Hepatic stellate cell (primary cell): ENCODE data around the gene ZNF680.
"Not testable (repeated sequence)": the region's sequence is repeated elsewhere in the genome, so short reads cannot be mapped to it uniquely, and the experiment has no call there.

Source experiments
- DNase-seq: peaks from one replicate; pipeline ENCODE4 v3.0.0; 2011; ENCODE audit warnings: low spot score

The ZNF680 gene

GRCh38 chr7:64562626-64563278 lies at the start of gene ZNF680:
TSS of gene ZNF680 (minus strand) at chr7:64563071. CDS start at chr7:64562954, 117 bp downstream.
- peak; percentile 93 for DNase-seq

- no peak for DNase-seq
These were observed 49.6 kb upstream of the ZNF680 start for GRCh38 chr7:64612452-64612851.

DNA sequence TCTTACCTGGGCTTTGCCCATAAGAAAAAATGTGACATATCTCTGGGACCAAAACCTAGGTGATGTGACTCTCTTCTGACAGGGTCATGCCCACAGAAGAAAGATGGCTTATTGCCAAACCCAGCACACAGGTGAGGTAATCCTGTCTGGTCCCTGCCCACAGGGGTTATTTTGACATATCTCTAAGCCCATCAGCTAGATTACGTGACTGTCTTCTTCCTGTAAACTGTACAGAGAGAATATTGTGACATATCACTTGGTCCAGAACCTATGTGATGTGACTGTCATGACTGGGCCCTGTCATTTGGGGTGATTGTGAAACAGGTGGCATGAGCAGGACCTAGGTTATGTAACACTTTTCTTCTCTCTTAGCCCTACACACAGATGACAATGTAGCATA lies 48.8 kb upstream of the ZNF680 start:
- no peak for DNase-seq

DNA sequence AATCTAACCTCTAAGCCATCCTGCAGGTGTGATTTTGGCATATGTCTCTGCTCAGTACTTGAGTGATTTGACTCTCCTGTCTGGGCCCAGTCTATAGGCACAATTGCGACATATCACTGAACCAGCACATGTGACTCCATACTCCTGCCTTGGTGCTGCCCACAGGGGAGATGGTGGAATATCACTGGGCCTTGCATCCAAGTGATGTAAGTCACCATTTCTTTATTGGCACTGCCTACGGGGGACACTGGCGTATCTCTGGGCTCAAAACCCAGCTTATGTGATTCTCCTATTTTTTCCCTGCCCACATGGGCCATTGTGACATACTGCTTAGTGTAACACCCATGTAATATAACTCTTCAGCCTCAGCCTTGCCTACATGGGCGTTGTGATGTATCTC lies 48.1 kb upstream of the ZNF680 start:
- DNase-seq, result no peak

GRCh38 chr7:64608116-64608910 lies 45.4 kb upstream of the ZNF680 start:
- no peak for DNase-seq

- no peak for DNase-seq
These were observed 43.5 kb upstream of the ZNF680 start for GRCh38 chr7:64606385-64606784.

GRCh38 chr7:64603271-64603670 lies 40.4 kb upstream of the ZNF680 start:
- DNase-seq, result no peak

- DNase-seq, result no peak
These were observed 39.6 kb upstream of the ZNF680 start for GRCh38 chr7:64602518-64602917.

DNA sequence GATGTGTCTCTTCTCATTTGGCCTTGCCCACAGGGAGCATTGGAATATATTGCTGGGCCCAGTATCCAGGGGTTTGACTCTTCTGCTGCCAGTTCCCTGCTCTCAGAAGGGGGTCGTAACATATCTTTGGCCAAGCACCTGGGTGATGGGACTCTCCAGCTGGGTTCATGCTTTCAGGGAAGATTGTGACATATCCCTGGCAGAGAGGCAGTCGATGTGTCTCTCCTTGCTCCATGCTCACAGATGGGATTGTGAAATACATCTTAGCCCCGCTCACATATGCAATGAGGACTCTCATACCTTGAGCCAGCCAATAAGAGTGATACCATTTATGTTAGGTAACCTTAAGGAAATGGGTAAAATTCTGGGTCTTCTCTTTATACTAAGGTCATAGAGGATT lies 39.2 kb upstream of the ZNF680 start:
- DNase-seq, result no peak

GRCh38 chr7:64599359-64599758 lies 36.5 kb upstream of the ZNF680 start:
- DNase-seq, result no peak

DNA sequence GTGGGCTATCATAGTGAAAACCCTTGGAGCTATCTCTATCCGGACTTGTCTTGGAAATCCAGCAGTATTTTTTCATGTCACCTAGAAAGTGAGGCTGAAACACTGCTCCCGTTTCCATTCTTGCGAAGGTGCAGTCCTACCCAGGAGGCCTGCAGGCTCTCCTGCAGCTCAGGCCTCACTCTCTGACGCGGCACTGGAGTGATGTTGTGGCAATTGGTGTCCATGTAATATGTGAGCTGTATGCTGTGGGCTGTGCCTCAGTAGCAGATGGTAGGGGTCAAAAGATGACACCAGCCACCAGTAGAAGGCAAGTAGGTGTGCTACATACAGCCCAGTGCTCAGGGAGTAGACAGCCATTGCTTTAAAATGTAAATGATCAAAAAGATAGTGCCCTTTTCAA lies 28.1 kb upstream of the ZNF680 start:
- DNase-seq, result no peak

DNA sequence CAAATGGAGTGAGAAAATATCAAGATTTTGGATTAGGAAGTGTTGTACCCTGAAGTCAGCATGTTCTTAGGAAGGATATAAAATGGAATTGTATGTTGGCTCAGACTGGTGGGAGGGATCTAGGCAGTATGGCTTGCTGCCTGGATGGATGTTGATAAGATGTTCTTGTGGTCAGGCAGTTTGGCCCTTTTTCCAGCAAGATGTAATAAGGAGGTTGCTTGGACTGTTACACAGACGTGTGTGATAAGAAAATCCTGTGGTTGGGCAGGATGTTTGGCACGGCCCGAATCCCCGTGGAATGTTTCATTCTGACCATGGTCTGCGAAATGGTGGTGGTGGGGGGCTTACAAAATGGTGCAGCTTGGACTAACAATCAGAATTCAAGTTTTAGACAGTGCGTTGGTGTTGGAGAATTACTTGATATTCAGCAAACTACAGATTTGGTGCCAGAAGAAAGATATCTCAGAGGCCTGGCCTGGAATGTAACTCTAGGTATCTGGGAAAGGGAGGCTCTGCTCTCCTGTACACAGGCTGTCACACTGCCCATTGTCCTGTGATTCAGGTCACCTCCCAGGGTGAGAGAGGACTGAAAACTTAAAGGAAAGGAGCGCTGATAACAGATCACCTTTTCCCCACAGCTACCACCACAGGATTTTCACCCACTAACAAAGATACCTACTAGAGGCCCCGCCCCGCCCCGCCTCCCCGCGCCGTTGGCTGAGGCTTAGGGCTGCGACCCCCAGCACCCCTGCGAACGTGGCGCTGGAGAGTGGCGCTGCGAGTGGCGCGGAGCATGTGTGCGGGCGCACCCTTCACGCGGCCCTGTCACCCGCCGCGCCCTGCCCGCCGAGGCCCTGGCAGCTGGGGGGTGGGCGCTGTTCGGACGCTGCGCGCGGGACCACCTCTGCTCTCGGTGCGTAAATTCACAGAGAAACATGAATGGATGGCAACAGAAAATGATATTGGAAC lies 19.3 kb upstream of the ZNF680 start:
- no peak for DNase-seq

DNA sequence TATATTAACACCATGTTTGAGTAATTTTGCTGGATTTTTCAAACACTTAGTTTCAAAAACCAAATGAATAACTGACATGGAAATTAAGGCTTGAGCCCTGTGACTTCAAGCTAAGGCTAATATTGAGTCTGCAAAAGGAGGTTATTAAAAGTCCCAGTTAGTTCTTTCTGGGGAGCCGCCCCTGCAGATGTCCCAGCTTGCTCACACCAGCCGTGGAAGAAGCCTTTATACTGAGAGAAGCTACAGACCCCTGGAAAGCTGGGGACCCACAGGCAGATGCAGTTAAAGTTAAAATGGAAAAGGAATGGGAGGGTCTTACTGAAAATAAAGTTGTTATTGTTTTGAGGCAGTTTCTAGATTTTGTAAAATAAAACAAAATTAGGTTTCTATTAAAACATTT lies 18.5 kb upstream of the ZNF680 start:
- DNase-seq, result no peak

- DNase-seq, result peak; percentile 87
These were observed 11.7 kb upstream of the ZNF680 start for GRCh38 chr7:64574540-64575099.

DNA sequence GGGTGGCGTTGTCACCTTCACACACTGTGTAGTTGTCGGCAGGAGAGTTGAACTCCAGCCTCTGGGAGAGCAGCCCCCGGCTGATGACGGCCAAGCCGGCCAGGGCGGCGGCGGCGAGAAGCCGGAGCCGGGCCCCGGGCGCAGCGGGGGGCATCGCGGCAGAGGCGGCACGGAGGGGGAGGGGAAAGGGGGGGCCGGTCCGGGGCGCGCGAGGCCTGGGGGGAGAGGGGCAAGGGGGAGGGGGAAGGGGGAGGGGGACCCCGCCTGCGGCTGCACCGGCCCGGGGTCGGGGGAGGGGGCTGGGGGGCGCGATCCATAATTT lies 7.4 kb upstream of the ZNF680 start:
- not testable (repeated sequence) for DNase-seq

DNA sequence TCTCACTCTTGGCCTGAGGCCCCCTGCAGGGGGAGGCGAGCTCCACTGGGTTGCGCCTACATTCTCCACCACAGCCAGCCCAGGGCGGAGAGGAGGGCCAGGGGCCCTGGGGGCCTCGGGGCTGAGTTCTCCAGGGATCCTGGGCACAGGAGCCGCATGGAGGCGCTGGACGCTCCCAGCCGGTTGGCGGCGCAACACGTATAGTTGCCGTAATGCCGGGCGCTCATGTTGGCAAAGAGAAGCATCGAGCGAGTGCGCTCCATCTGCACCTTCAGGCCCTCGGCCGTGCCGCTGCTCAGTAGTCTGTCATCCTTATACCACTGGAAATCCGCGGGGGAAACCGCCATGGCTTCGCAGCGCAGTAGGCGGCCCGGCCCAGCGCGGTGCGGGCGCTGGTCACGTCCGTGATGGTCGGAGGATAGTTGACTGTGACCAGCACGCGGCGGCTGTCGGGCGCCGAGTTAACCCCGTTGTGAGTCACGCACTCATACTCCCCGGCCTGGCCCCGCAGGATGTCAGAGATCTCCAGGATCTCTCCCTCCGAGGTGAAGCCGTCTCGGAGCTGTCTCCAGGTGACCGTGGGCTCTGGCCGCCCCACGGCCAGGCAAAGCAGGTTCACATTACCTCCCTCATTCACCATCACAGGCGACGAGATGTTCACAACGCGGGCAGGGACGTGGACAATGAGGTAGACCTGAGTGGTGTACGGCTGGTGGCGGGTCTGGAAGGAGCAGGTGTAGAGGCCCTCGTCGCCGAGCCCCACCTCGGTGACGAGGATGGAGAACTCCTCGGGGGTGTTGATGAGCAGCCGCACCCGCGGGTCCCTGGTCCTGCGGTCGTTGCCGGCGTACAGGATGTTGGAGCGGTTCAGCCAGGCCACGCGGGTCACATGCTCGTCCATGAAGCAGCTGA lies 6.8 kb upstream of the ZNF680 start:
- DNase-seq, result peak; percentile 31

DNA sequence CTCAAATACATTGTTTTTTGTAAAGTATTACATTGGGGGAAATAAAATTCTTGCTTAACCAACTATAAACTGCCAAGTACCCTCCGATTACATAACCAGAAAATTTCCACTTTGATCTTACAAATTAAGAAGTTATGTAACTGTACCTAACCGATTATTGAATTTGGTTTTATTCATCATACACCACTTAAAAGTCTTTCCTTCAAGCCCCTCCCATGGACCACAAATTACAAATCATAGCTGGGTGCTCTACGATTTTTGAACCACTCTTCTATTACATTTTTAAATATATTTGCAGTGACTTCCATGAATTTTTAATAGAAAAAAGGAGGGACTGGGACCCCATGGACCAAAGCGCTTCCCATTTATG lies 630 bp downstream of the ZNF680 start:
- DNase-seq, result no peak

GRCh38 chr7:64559206-64559605 lies 3.7 kb downstream of the ZNF680 start:
- DNase-seq, result no peak

DNA sequence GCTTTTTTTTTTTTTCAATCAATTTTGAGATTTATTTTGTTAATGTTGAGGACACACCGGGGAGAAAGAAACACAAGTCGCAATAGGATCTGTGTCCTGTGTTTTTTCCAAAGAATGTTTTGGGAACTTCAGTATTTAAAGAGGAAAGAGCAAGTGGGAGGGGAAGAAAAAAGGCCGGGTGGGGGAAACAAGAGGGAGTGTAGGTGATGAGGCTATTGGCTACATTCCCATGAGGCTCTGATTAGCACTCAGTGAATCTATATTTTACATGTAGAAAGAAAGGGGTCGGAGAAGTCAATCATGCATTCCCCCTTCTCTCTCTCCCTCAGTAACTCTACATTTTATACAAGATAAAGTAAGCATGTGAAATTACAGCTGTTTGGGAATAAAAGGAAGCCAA lies 4.1 kb downstream of the ZNF680 start:
- DNase-seq, result no peak

GRCh38 chr7:64558323-64558705 lies 4.6 kb downstream of the ZNF680 start:
- DNase-seq, result no peak

- no peak for DNase-seq
These were observed 5.1 kb downstream of the ZNF680 start for GRCh38 chr7:64557601-64558322.
